GM19324 (cell line): ENCODE measurements around the gene DNAI1.

Experiments
- ATAC-seq: cut with Tn5 transposase; IDR thresholded peaks from one replicate; pipeline ENCODE4 v1.9.1; 2021; ENCODE audit warnings: mild to moderate bottlenecking, moderate library complexity; ENCODE audit not compliant: unreplicated experiment, low FRiP score

The DNAI1 gene

GRCh38 chr9:34555500-34555899 lies 96.9 kb downstream of the DNAI1 start:
- ATAC-seq: no peak

- no peak for ATAC-seq
Observed at GRCh38 chr9:34555936-34556525, 97.4 kb downstream of the DNAI1 start.

DNA sequence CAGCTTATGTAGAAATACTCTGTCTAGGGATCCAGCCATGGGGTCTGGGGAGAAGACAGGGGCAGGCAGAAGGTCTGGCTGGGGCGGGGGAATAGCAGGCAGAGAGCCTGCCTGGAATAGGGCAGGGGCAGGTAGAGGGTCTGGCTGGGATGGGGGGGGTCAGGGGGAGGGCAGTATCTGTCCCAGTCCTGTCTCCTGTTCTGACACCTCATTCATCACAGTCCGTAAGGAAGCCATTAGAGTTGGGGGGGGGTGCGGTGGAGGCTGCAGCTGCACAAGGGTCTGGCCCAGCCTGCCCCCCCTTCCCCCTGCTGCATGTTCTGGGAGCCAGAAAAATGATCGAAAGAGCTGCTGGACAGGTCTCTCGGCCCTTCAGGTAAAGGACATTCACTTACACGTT lies 98.3 kb downstream of the DNAI1 start:
- ATAC-seq: no peak

- ATAC-seq: no peak
Observed at GRCh38 chr9:34557426-34558321, 99.1 kb downstream of the DNAI1 start.

GRCh38 chr9:34558364-34558763 lies 99.8 kb downstream of the DNAI1 start:
- no peak for ATAC-seq

- no peak for ATAC-seq
Observed at GRCh38 chr9:34558919-34559623, 100.5 kb downstream of the DNAI1 start.

- no peak for ATAC-seq
Observed at GRCh38 chr9:34559624-34560455, 101.2 kb downstream of the DNAI1 start.

DNA sequence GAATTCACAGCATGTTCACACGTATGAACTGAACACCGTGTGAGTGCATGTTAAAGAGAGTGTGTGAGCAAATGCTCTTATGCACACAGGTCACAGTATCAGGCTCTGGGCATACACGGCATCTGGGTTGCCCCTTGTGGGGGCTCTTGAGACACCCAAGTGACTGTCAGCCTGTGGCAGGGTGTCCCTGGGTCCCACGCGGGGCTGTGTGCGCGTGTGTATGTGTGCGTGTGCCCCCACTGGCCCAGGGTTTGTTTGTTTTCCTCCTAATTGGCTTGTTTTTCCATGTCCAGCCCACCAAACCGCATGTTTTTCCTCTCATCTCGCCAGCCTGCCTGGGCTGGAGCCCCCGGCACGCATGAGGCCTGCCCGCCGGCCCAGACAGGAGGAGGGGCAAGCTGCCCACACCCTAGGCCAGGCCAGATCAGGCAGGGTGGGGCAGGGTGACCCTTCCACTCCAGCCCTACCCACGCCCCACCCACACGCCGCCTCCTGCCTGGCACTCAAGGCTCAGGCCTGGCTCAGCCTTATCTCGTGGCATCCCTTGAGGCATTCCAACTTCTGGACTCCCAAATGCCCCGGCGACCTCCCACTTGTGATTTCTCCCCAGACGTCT lies 102.1 kb downstream of the DNAI1 start:
- ATAC-seq: no peak

GRCh38 chr9:34562135-34562745 lies 103.6 kb downstream of the DNAI1 start:
- ATAC-seq: no peak

GRCh38 chr9:34563262-34563661 lies 104.7 kb downstream of the DNAI1 start:
- ATAC-seq: no peak

GRCh38 chr9:34564617-34565016 lies 106.0 kb downstream of the DNAI1 start:
- ATAC-seq: no peak

DNA sequence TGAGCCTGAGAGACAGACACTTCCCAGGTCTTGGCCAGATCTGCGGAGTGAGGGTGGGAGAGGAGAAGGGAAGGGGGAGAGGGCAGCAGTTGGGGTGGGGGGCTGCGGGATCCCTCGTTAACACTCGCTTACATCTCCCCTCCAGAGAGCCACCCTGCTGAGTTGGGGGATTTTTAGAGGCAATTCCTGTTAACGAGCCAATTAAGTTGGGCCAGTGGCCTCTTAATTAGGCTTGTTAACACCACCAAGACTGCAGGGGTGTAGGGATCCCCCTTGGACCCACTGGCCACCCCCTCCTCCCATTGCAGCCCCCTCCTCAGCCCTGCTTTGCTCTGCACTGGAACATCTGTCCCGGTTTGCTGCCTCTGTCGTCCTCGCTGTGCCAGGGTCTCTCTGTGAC lies 107.3 kb downstream of the DNAI1 start:
- ATAC-seq: no peak

- no peak for ATAC-seq
Observed at GRCh38 chr9:34566322-34566721, 107.7 kb downstream of the DNAI1 start.

DNA sequence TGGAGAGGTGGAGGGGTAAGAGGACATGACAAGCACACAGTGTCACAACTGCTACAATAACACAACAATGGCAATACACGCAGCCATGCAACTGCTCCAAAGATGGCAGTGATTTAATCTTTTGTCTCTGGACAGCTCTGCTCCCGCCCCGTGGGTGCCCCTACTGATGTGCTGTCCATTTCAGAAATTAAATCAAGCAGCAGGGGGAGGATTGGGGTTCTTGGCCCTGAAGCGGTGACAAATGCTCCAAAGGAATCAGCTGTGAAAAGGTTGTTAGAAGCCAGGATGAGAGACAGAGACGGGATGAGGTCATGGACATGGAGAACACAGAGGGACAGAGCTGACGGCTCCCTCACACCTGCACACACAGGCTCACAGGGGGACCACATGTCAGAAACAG lies 108.4 kb downstream of the DNAI1 start:
- ATAC-seq: no peak

DNA sequence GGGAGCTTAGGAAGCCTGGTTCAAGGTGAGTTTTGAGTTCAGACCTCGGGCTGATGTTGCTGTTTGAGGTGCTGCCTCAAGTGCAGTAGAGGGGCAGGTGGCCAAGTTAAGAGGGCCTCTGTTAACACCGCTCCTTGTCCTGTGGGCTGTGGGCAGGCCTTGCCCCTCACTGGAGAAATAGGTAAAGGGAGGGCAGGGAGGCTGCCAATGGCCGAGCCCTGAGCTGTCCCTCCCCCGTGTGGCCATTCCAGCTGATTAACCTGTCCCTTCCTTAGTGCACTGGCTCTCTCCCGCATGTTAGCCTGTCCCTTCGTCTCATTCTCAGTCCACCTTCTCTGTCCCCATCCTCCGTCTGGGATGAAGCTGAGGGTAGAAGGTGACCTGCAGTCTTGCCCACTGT lies 109.5 kb downstream of the DNAI1 start:
- ATAC-seq: no peak

- no peak for ATAC-seq
Observed at GRCh38 chr9:34568774-34569173, 110.2 kb downstream of the DNAI1 start.

DNA sequence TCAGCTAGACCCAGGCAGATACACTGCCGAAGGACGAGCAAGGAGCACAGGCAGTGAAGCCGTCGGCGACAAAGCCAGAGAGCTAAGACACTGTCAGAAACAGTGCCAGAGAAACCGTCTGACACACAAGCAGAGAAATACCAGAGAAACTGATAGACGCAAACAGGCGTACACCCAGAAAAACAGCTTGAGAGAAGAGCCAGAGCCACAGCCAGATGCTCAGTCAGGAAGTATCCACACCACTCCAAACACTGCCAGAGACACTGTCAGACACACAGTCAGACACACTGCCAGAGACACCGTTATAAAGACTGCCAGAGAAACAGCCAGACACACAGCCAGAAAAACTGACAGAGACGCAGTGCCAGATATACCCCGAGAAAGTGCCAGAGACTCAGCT lies 111.8 kb downstream of the DNAI1 start:
- no peak for ATAC-seq
